Right lobe of liver (tissue), 6 donors: Measurements from ENCODE around the gene OR52H1. TPM values are rescaled to one million over a fixed set of nuclear protein-coding genes. Genes with fewer than 3 reads are reported as not detected.
"Not testable (repeated sequence)": the region's sequence is repeated elsewhere in the genome, so short reads cannot be mapped to it uniquely, and the experiment has no call there.

Experiments used
- ATAC-seq, 4 donors: fragments of 200-7000 bp; cut with Tn5 transposase; one replicate each; pipeline ENCODE4 v1.9.1; 2020; ENCODE audit warnings: mild to moderate bottlenecking in 4 of 4, moderate library complexity in 4 of 4
- DNase-seq, 3 donors: peaks; one replicate each; pipeline ENCODE4 v3.0.0-alpha.2; 2020
- H3K27ac ChIP-seq, 3 donors: fragments of 200-600 bp; one replicate each; pipeline ENCODE4 v1.8.0; 2022
- H3K27me3 ChIP-seq, 2 donors: fragments of 200-600 bp; one replicate each; pipeline ENCODE4 v1.8.0; 2022
- H3K36me3 ChIP-seq, 4 donors: fragments of 200-600 bp; sonication (generic) in 1 of 4; one replicate each; pipeline versions ENCODE4 v1.5.1 to v1.8.0; 2017 to 2022; ENCODE audit warnings: control low read depth in 1 of 4
- H3K4me1 ChIP-seq, 4 donors: fragments of 200-600 bp; sonication (generic) in 1 of 4; one replicate each; pipeline versions ENCODE4 v1.5.1 to v1.8.0; 2017 to 2022; ENCODE audit warnings: control low read depth in 1 of 4
- H3K4me3 ChIP-seq, 3 donors: fragments of 200-600 bp; one replicate each; pipeline ENCODE4 v1.8.0; 2022
- H3K9me3 ChIP-seq, 4 donors: fragments of 200-600 bp; sonication (generic) in 1 of 4; one replicate each; pipeline versions ENCODE4 v1.5.1 to v1.8.0; 2017 to 2022; ENCODE audit warnings: control low read depth in 1 of 4
- POLR2A ChIP-seq: fragments of 450-650 bp; IDR thresholded peaks from one replicate; pipeline ENCODE4 v1.6.1; 2017; ENCODE audit warnings: antibody characterized with exemption, mild to moderate bottlenecking
- WGBS: methylation state at CpG from one replicate; pipeline ENCODE4 v1.1.6; 2018; ENCODE audit warnings: low coverage, low lambda C conversion rate; ENCODE audit not compliant: insufficient coverage; ENCODE audit errors: missing lambda C conversion rate; 5-methylcytosine and 5-hydroxymethylcytosine counted together
- intact Hi-C, 2 donors: fragments of 100-400 bp; cut with DNase I; formaldehyde crosslinking; loops; one replicate each; pipeline versions ENCODE4 v1.11.2 to v1.14.1; 2022
- total RNA-seq, 6 experiments: library from RNA; depleted of rRNA in 2 of 6; stranded (reverse); fragments of >200 nt in 2 of 6; fragmentation: NEBNext Ultra II Directional in 3 of 6; extraction: Animal tissue kit (Norgen Biotek cat#: 25700) in 3 of 6; gene quantifications; one replicate each; pipeline versions ENCODE4 v1.1.0 to v1.2.4, GENCODE V29; 2016 to 2023
- TF ChIP-seq, protein P1 (sequence below), 4 donors: fragments of 200-600 bp in 3 of 4; fragments of 450-650 bp in 1 of 4; IDR thresholded peaks; one replicate each; pipeline versions ENCODE4 v1.5.1 to v1.8.0; 2016 to 2022; ENCODE audit warnings: antibody characterized with exemption in 4 of 4, mild to moderate bottlenecking in 2 of 4
- donor health status: DM: no; HTN: yes; CAD: no.
- donor health status: DM: no; HTN: no; CAD: no.
- donor health status: DM: no; HTN: no; CAD: no.
- donor health status: DM: no; HTN: yes; CAD: no.
- donor health status: DM: no; HTN: yes; CAD: no.

Gene OR52H1
- total RNA-seq, 6 experiments from 2014 or later: 0.49 TPM; not detected in 5

GRCh38 chr11:5592615-5593014 lies 44.3 kb upstream of the OR52H1 start:
- no peak for ATAC-seq
- 88% methylated on average over 4 of the region's 5 CpGs for WGBS
- Histone ChIP-seq H3K36me3 (no peaks in the 10 kb centered on the region), H3K27me3 (no peaks in the 10 kb centered on the region), H3K4me3 (no peak overlapping the region), H3K4me1 (peaks cover 0 to 7% (median 0%) of the 10 kb centered on the region in 4 donors), H3K9me3 (no peaks in the 10 kb centered on the region), H3K27ac (no peak overlapping the region)
- no peak for DNase-seq
- intact Hi-C loops: no loop called here
- TF ChIP-seq, protein P1, sequence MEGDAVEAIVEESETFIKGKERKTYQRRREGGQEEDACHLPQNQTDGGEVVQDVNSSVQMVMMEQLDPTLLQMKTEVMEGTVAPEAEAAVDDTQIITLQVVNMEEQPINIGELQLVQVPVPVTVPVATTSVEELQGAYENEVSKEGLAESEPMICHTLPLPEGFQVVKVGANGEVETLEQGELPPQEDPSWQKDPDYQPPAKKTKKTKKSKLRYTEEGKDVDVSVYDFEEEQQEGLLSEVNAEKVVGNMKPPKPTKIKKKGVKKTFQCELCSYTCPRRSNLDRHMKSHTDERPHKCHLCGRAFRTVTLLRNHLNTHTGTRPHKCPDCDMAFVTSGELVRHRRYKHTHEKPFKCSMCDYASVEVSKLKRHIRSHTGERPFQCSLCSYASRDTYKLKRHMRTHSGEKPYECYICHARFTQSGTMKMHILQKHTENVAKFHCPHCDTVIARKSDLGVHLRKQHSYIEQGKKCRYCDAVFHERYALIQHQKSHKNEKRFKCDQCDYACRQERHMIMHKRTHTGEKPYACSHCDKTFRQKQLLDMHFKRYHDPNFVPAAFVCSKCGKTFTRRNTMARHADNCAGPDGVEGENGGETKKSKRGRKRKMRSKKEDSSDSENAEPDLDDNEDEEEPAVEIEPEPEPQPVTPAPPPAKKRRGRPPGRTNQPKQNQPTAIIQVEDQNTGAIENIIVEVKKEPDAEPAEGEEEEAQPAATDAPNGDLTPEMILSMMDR (IDR thresholded peaks at IDR 0.05): no peak
- TF ChIP-seq POLR2A: no peak

DNA sequence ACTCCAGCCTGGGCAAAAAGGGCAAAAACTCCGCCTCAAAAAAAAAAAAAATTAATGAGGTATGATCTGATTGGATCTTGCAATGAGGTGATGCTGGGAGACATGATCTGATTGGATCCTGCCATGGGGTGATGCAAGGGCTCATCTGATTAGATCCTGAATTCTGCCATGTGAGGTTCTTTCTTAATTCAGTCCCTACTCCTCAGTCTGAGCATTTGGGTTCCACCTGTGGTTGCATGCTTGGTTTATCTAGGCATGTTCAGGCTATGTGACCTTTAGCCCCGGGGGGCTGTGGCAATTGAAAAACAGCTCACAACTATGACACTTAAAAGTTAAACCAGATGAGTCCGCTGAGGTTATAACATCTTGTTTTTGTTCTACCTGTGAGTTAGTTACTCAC lies 43.3 kb upstream of the OR52H1 start:
- intact Hi-C loops: no loop called here
- Histone ChIP-seq H3K36me3 (no peaks in the 10 kb centered on the region), H3K4me1 (no peaks in the 10 kb centered on the region), H3K4me3 (no peak overlapping the region), H3K9me3 (no peaks in the 10 kb centered on the region), H3K27me3 (no peaks in the 10 kb centered on the region), H3K27ac (no peak overlapping the region)
- WGBS: 47% methylated on average over 3 of the region's 3 CpGs
- ATAC-seq: no peak
- TF ChIP-seq POLR2A: no peak
- TF ChIP-seq, protein P1 (IDR thresholded peaks at IDR 0.05): no peak
- DNase-seq: no peak

DNA sequence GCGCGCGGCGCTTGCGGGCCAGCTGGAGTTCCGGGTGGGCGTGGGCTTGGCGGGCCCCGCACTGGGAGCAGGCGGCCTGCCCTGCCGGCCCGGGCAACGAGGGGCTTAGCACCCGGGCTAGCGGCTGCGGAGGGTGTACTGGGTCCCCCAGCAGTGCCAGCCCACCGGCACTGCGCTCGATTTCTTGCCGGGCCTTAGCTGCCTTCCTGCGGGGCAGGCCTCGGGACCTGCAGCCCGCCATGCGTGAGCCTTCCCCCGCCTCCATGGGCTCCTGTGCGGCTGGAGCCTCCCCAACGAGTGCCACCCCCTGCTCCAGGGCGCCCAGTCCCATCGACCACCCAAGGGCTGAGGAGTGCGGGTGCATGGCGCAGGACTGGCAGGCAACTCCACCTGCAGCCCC lies 41.6 kb upstream of the OR52H1 start:
- DNase-seq, H3K4me3 ChIP-seq, H3K9me3 ChIP-seq, H3K27me3 ChIP-seq, H3K4me1 ChIP-seq, H3K36me3 ChIP-seq, intact Hi-C loops, H3K27ac ChIP-seq, ATAC-seq: not testable (repeated sequence)
- WGBS: 89% methylated on average over 3 of the region's 31 CpGs

DNA sequence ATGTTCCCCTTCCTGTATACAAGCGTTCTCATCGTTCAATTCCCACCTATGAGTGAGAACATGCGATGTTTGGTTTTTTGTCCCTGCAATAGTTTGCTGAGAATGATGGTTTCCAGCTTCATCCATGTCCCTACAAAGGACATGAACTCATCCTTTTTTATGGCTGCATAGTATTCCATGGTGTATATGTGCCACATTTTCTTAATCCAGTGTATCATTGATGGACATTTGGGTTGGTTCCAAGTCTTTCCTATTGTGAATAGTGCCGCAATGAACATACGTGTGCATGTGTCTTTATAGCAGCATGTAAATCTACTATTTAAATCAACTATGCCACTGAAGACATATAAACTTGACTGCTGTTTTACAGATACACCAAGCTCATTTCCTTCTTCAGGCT lies 36.1 kb upstream of the OR52H1 start:
- DNase-seq, H3K27ac ChIP-seq, H3K36me3 ChIP-seq, H3K9me3 ChIP-seq, H3K4me3 ChIP-seq, ATAC-seq, H3K27me3 ChIP-seq, H3K4me1 ChIP-seq, intact Hi-C loops: not testable (repeated sequence)
- WGBS: 83% methylated on average over 5 of the region's 5 CpGs

GRCh38 chr11:5581014-5581413 lies 32.7 kb upstream of the OR52H1 start:
- H3K36me3 ChIP-seq: no peaks in the 10 kb centered on the region
- no peak overlapping the region for H3K27ac ChIP-seq
- H3K4me1 ChIP-seq: no peaks in the 10 kb centered on the region

More at GRCh38 chr11:5581014-5581413, 32.7 kb upstream of the OR52H1 start:
- DNase-seq (no peak), ATAC-seq (no peak)
- Histone ChIP-seq H3K9me3 (no peaks in the 10 kb centered on the region), H3K4me3 (no peak overlapping the region), H3K27me3 (no peaks in the 10 kb centered on the region)
- TF ChIP-seq, protein P1 (IDR thresholded peaks at IDR 0.05): no peak
- no peak for TF ChIP-seq POLR2A
- 65% methylated on average over 4 of the region's 4 CpGs for WGBS
- intact Hi-C loops: no loop called here
